ENCODE measurements around the gene RDH14. TPM values are rescaled to one million over a fixed set of nuclear protein-coding genes. Genes with fewer than 3 reads are reported as not detected.

The RDH14 gene
- total and polyA plus RNA-seq, 4 donors: 30.8 to 46.7 (median 32.4) TPM

DNA sequence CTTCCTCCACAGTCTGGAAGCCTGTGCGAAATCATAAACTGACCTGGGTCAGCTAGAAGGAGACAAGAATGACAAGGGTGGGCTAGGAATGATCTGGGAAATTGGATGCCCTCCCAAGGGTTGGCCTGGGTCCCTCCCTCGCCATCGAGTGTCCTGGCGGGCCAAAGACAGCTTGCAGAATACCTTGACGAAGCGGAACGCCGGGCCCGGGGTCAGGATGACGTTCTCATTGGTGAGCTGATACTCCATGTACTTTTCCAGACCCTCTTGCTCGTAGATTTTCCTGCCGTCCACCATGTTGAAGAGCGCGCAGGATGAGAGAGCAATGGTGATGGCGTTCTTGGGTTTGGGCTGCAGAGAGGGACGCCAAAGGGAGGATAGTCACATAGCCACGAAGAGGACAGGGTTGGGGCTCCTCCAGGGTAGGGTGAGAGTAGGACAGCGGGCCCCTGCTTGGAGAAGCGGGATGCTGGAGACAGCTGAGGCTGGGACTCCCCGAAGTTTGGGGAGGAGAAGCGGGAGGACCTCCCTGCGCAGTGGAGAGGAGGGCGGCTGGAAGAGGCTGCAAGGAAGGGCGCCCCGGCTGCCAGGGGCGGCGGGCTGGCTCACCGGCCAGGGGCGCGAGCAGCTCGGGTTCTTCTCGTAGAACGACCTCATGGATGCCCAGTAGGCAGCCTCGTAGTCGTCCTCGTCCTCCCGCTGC is 23.6 kb upstream of the RDH14 start:
- Histone ChIP-seq H3K4me1 (ENCODE audit: control insufficient read depth, insufficient read depth, low read length) (no peaks in the 10 kb centered on the region), H3K9me3 (ENCODE audit: control insufficient read depth, insufficient read depth, low read length) (peaks cover 3% of the 10 kb centered on the region), H3K4me3 (ENCODE audit: low read depth, low read length) (no peak overlapping the region), H3K27ac (ENCODE audit: low read depth, low read length) (no peak overlapping the region), H3K27me3 (ENCODE audit: control insufficient read depth, insufficient read depth, low read length) (no peaks in the 10 kb centered on the region), H3K36me3 (ENCODE audit: control insufficient read depth, insufficient read depth, low read length) (no peaks in the 10 kb centered on the region)
- WGBS (ENCODE audit: insufficient coverage): 92% methylated on average over 36 of the region's 37 CpGs
- DNase-seq (ENCODE audit: low read depth in 4 of 6, low spot score in 6 of 6): no peak

- Histone ChIP-seq H3K4me1 (ENCODE audit: control insufficient read depth, insufficient read depth, low read length) (no peaks in the 10 kb centered on the region), H3K36me3 (ENCODE audit: control insufficient read depth, insufficient read depth, low read length) (no peaks in the 10 kb centered on the region), H3K27ac (ENCODE audit: low read depth, low read length) (no peak overlapping the region), H3K27me3 (ENCODE audit: control insufficient read depth, insufficient read depth, low read length) (no peaks in the 10 kb centered on the region), H3K4me3 (ENCODE audit: low read depth, low read length) (no peak overlapping the region), H3K9me3 (ENCODE audit: control insufficient read depth, insufficient read depth, low read length) (no peaks in the 10 kb centered on the region)
- no peak for DNase-seq (ENCODE audit: low read depth in 4 of 6, low spot score in 6 of 6)
- no CpG with 5 or more reads among the region's 3 CpGs for WGBS (ENCODE audit: insufficient coverage)
Observed at GRCh38 chr2:18580606-18581005, 20.2 kb upstream of the RDH14 start.

GRCh38 chr2:18578033-18578432 is 17.6 kb upstream of the RDH14 start:
- Histone ChIP-seq H3K4me3 (ENCODE audit: low read depth, low read length) (no peak overlapping the region), H3K27me3 (ENCODE audit: control insufficient read depth, insufficient read depth, low read length) (no peaks in the 10 kb centered on the region), H3K36me3 (ENCODE audit: control insufficient read depth, insufficient read depth, low read length) (no peaks in the 10 kb centered on the region)

DNA sequence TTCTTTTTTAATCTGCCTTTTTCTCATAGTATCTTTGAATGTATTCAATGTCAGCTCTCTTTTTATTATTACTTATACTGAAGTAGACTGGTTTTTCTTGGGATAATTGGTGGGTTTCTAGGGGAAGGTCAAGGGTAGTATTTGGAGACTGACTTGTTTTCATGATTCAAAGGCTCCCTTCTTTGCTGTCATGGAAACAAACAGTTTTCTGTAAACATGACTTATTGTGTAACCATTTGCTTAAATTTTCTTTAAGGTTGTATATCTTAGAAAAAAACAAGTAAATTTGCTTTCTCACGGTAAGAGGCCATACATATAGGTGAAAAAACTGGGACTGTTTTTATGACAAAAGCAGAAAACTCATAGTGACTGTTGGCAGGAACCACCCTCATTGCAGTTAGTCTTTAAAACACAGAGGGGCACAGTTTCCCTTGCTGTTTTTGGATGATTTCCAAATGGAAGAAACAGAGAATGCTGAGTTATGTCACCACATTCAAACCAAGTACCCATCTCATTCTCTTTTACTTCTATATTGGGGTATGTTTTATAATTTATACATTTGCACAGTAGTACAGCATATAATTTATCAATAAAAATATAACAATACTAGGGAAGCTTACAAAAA is 5.8 kb upstream of the RDH14 start:
- Histone ChIP-seq H3K27ac (ENCODE audit: low read depth, low read length) (no peak overlapping the region), H3K9me3 (ENCODE audit: control insufficient read depth, insufficient read depth, low read length) (no peaks in the 10 kb centered on the region), H3K36me3 (ENCODE audit: control insufficient read depth, insufficient read depth, low read length) (no peaks in the 10 kb centered on the region), H3K4me3 (ENCODE audit: low read depth, low read length) (no peak overlapping the region), H3K27me3 (ENCODE audit: control insufficient read depth, insufficient read depth, low read length) (no peaks in the 10 kb centered on the region), H3K4me1 (ENCODE audit: control insufficient read depth, insufficient read depth, low read length) (no peaks in the 10 kb centered on the region)
- DNase-seq (ENCODE audit: low read depth in 4 of 6, low spot score in 6 of 6): peak in 1 of 6 donors; percentile 4
- no CpG with 5 or more reads among the region's 1 CpG for WGBS (ENCODE audit: insufficient coverage)

More at GRCh38 chr2:18578033-18578432, 17.6 kb upstream of the RDH14 start:
- Histone ChIP-seq H3K27ac (ENCODE audit: low read depth, low read length) (no peak overlapping the region), H3K4me1 (ENCODE audit: control insufficient read depth, insufficient read depth, low read length) (no peaks in the 10 kb centered on the region), H3K9me3 (ENCODE audit: control insufficient read depth, insufficient read depth, low read length) (no peaks in the 10 kb centered on the region)
- no peak for DNase-seq (ENCODE audit: low read depth in 4 of 6, low spot score in 6 of 6)

- DNase-seq (ENCODE audit: low read depth in 4 of 6, low spot score in 6 of 6): no peak
- H3K4me3 ChIP-seq (ENCODE audit: low read depth, low read length): peak overlapping the region; percentile 68
- peaks cover 3% of the 10 kb centered on the region for H3K4me1 ChIP-seq (ENCODE audit: control insufficient read depth, insufficient read depth, low read length)
- H3K9me3 ChIP-seq (ENCODE audit: control insufficient read depth, insufficient read depth, low read length): no peaks in the 10 kb centered on the region
- H3K27me3 ChIP-seq (ENCODE audit: control insufficient read depth, insufficient read depth, low read length): no peaks in the 10 kb centered on the region
- H3K36me3 ChIP-seq (ENCODE audit: control insufficient read depth, insufficient read depth, low read length): no peaks in the 10 kb centered on the region
- 0% methylated on average over 3 of the region's 3 CpGs for WGBS (ENCODE audit: insufficient coverage)
- H3K27ac ChIP-seq (ENCODE audit: low read depth, low read length): peak overlapping the region; percentile 83
Observed at GRCh38 chr2:18560797-18561085, 288 bp upstream of the RDH14 start.

DNA sequence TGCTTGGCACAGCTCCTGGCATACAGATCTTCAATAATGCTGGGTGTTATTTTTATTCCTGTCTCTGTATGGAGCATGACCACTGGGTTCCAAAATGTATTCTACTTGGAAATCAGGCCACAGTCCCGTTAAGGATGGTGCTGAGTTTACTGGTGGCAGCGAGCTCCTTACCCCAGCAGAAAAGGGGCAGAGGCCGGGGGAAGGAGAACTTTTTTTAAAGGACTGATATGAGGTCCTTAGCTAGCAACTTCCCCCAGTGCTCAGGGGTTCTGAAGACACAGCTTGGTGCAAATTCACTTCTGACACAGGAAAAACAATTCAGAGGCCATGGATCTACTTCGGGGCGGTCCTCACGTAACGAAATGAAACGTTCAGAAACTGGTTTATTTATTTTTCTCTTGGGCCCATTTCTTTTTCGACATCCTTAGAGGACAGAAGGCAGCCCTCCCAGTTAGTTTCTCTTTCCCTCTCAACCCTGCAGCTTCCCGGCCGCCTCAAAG is 872 bp downstream of the RDH14 start:
- WGBS (ENCODE audit: insufficient coverage): 0% methylated on average over 10 of the region's 11 CpGs
- peak overlapping the region; percentile 83 for H3K27ac ChIP-seq (ENCODE audit: low read depth, low read length)
- H3K27me3 ChIP-seq (ENCODE audit: control insufficient read depth, insufficient read depth, low read length): no peaks in the 10 kb centered on the region
- H3K4me3 ChIP-seq (ENCODE audit: low read depth, low read length): peak overlapping the region; percentile 68
- no peak for DNase-seq (ENCODE audit: low read depth in 4 of 6, low spot score in 6 of 6)
- no peaks in the 10 kb centered on the region for H3K9me3 ChIP-seq (ENCODE audit: control insufficient read depth, insufficient read depth, low read length)
- H3K36me3 ChIP-seq (ENCODE audit: control insufficient read depth, insufficient read depth, low read length): no peaks in the 10 kb centered on the region
- H3K4me1 ChIP-seq (ENCODE audit: control insufficient read depth, insufficient read depth, low read length): peaks cover 3% of the 10 kb centered on the region

DNA sequence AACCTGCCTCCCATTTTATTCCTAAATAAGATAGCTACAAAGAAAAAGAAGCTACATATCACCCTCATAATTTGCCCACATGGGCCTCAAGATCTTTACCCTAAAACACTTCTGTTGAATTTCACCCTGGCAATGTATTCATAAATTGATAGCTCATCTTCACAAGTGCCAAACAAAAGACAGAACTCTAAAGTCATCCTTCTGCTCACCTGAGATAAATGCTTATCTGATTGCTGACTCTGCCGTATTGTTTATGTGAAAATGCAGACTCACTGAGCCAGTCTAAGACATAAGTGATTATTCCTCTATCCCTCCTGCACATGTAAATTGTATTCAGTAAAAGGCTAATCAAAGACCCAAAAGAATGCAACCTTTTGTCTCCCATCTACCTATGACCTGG is 2.0 kb downstream of the RDH14 start:
- H3K4me1 ChIP-seq (ENCODE audit: control insufficient read depth, insufficient read depth, low read length): peaks cover 3% of the 10 kb centered on the region
- no CpG with 5 or more reads among the region's 1 CpG for WGBS (ENCODE audit: insufficient coverage)
- H3K9me3 ChIP-seq (ENCODE audit: control insufficient read depth, insufficient read depth, low read length): no peaks in the 10 kb centered on the region

DNA sequence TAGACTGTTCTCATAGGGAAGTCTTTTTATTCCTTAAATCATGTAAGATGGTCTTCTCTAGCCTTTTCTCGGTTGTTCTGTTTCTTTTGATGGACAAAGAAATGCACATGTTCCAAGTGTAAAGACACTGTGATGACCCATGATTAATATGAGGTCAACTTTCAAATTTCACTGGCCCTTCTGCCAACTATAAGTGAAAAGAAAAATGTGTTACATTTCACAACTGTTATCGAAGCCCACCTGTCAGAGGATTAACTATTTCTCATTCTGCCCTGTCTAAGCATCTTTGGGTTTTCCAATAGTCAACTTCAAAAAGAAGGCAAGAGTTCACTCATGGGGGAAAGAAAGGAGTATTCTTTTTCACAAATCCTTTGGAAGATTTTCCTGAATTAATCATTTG is 3.3 kb downstream of the RDH14 start:
- H3K9me3 ChIP-seq (ENCODE audit: control insufficient read depth, insufficient read depth, low read length): no peaks in the 10 kb centered on the region
- no peak overlapping the region for H3K4me3 ChIP-seq (ENCODE audit: low read depth, low read length)
- no peaks in the 10 kb centered on the region for H3K36me3 ChIP-seq (ENCODE audit: control insufficient read depth, insufficient read depth, low read length)
- WGBS (ENCODE audit: insufficient coverage): no CpG with 5 or more reads among the region's 2 CpGs
- H3K27me3 ChIP-seq (ENCODE audit: control insufficient read depth, insufficient read depth, low read length): no peaks in the 10 kb centered on the region
- no peak overlapping the region for H3K27ac ChIP-seq (ENCODE audit: low read depth, low read length)
- DNase-seq (ENCODE audit: low read depth in 4 of 6, low spot score in 6 of 6): no peak
- peaks cover 3% of the 10 kb centered on the region for H3K4me1 ChIP-seq (ENCODE audit: control insufficient read depth, insufficient read depth, low read length)

More for the DNA sequence above, 2.0 kb downstream of the RDH14 start:
- Histone ChIP-seq H3K27ac (ENCODE audit: low read depth, low read length) (no peak overlapping the region), H3K4me3 (ENCODE audit: low read depth, low read length) (no peak overlapping the region), H3K27me3 (ENCODE audit: control insufficient read depth, insufficient read depth, low read length) (no peaks in the 10 kb centered on the region), H3K36me3 (ENCODE audit: control insufficient read depth, insufficient read depth, low read length) (no peaks in the 10 kb centered on the region)
- DNase-seq (ENCODE audit: low read depth in 4 of 6, low spot score in 6 of 6): no peak

GRCh38 chr2:18552351-18553077 is 7.9 kb downstream of the RDH14 start:
- Histone ChIP-seq H3K4me1 (ENCODE audit: control insufficient read depth, insufficient read depth, low read length) (no peaks in the 10 kb centered on the region), H3K36me3 (ENCODE audit: control insufficient read depth, insufficient read depth, low read length) (no peaks in the 10 kb centered on the region), H3K4me3 (ENCODE audit: low read depth, low read length) (no peak overlapping the region), H3K9me3 (ENCODE audit: control insufficient read depth, insufficient read depth, low read length) (no peaks in the 10 kb centered on the region), H3K27me3 (ENCODE audit: control insufficient read depth, insufficient read depth, low read length) (no peaks in the 10 kb centered on the region), H3K27ac (ENCODE audit: low read depth, low read length) (no peak overlapping the region)
- 43% methylated on average over 1 of the region's 3 CpGs for WGBS (ENCODE audit: insufficient coverage)
- no peak for DNase-seq (ENCODE audit: low read depth in 4 of 6, low spot score in 6 of 6)

All from spinal cord (tissue), 10 donors.